Natural killer cell (primary cell): ENCODE results near the gene CDKN3. TPM values are rescaled to one million over a fixed set of nuclear protein-coding genes. Genes with fewer than 3 reads are reported as not detected.
"Not testable (repeated sequence)": the region's sequence is repeated elsewhere in the genome, so short reads cannot be mapped to it uniquely, and the experiment has no call there.

Source experiments
- ATAC-seq, 3 donors: fragments of 150-1000 bp in 2 of 3; fragments of 200-7000 bp in 1 of 3; cut with Tn5 transposase; 1 replicate in 1 of 3; 2 replicates in 2 of 3; pipeline ENCODE4 v1.10.0; 2021; ENCODE audit warnings: mild to moderate bottlenecking in 2 of 3, moderate library complexity in 2 of 3
- DNase-seq, 2 donors: peaks; one replicate each; pipeline versions ENCODE4 v3.0.0 to v3.0.0-alpha.2; 2013 to 2021; ENCODE audit warnings: mixed read lengths in 1 of 2
- H3K27ac ChIP-seq: one replicate; pipeline ENCODE4 v1.5.1; 2013; ENCODE audit warnings: mild to moderate bottlenecking, low read length
- H3K27me3 ChIP-seq: one replicate; pipeline ENCODE4 v1.6.1; 2013; ENCODE audit warnings: low read length; ENCODE audit not compliant: control insufficient read depth, insufficient read depth
- H3K36me3 ChIP-seq: one replicate; pipeline ENCODE4 v1.6.1; 2013; ENCODE audit warnings: low read length; ENCODE audit not compliant: control insufficient read depth, insufficient read depth
- H3K4me1 ChIP-seq: one replicate; pipeline ENCODE4 v1.6.1; 2013; ENCODE audit warnings: low read length; ENCODE audit not compliant: control insufficient read depth, insufficient read depth
- H3K4me3 ChIP-seq: one replicate; pipeline ENCODE4 v1.5.1; 2013; ENCODE audit warnings: low read length
- H3K9me3 ChIP-seq: one replicate; pipeline ENCODE4 v1.6.1; 2013; ENCODE audit warnings: low read length; ENCODE audit not compliant: control insufficient read depth, insufficient read depth
- H3K27ac Mint-ChIP-seq, 2 donors: one replicate each; pipeline ENCODE4 v1.8.0; 2022; ENCODE audit warnings: mild to moderate bottlenecking in 2 of 2, mixed read lengths in 2 of 2, moderate library complexity in 1 of 2
- H3K27me3 Mint-ChIP-seq, 2 donors: one replicate each; pipeline ENCODE4 v1.8.0; 2022; ENCODE audit warnings: low read depth in 2 of 2, mixed read lengths in 2 of 2
- H3K36me3 Mint-ChIP-seq: one replicate; pipeline ENCODE4 v1.8.0; 2022; ENCODE audit warnings: mixed read lengths
- H3K4me1 Mint-ChIP-seq, 2 donors: one replicate each; pipeline ENCODE4 v1.8.0; 2022; ENCODE audit warnings: mixed read lengths in 2 of 2
- H3K4me3 Mint-ChIP-seq: one replicate; pipeline ENCODE4 v1.8.0; 2022; ENCODE audit warnings: mild to moderate bottlenecking, moderate library complexity, mixed read lengths
- H3K9me3 Mint-ChIP-seq, 2 donors: one replicate each; pipeline ENCODE4 v1.8.0; 2022; ENCODE audit warnings: mixed read lengths in 2 of 2
- CTCF ChIP-seq: fragments of 200-600 bp; IDR thresholded peaks from one replicate; pipeline ENCODE4 v1.8.0; 2022; ENCODE audit warnings: antibody characterized with exemption
- WGBS: methylation state at CpG from one replicate; pipeline ENCODE4 v1.1.7; 2013; ENCODE audit warnings: missing lambda C conversion rate; ENCODE audit not compliant: insufficient coverage; 5-methylcytosine and 5-hydroxymethylcytosine counted together
- intact Hi-C: fragments of 100-400 bp; cut with micrococcal nuclease; formaldehyde crosslinking; loops from one replicate; pipeline ENCODE4 v1.14.2; 2022
- total RNA-seq, 4 donors: library from RNA; stranded (reverse); fragments of 120-200 nt in 1 of 4; gene quantifications; one replicate each; pipeline versions ENCODE4 v1.2.3 to v1.2.4, GENCODE V29; 2013 to 2022

Gene CDKN3
- total RNA-seq, 3 donors from 2014 or later (not counting 1 experiment from before 2014, with no cell fraction given), result 0.89 to 3.0 (median 1.8) TPM

GRCh38 chr14:54377501-54377900 is 19.3 kb upstream of the CDKN3 start:
- Histone ChIP-seq H3K27me3 (no peaks in the 10 kb centered on the region), H3K4me3 (no peak overlapping the region), H3K27ac (no peak overlapping the region), H3K9me3 (no peaks in the 10 kb centered on the region), H3K36me3 (no peaks in the 10 kb centered on the region), H3K4me1 (no peaks in the 10 kb centered on the region)
- H3K27ac Mint-ChIP-seq, result no peak overlapping the region
- no peak for TF ChIP-seq CTCF
- WGBS, result 76% methylated on average over 7 of the region's 7 CpGs
- H3K4me3 Mint-ChIP-seq, result no peak overlapping the region
- intact Hi-C loops, result no loop called here
- H3K36me3 Mint-ChIP-seq, result no peaks in the 10 kb centered on the region
- peaks cover 8 to 16% of the 10 kb centered on the region in 2 donors for H3K27me3 Mint-ChIP-seq
- no peaks in the 10 kb centered on the region for H3K4me1 Mint-ChIP-seq
- ATAC-seq (no peak), DNase-seq (no peak)
- H3K9me3 Mint-ChIP-seq, result no peaks in the 10 kb centered on the region

- H3K4me3 Mint-ChIP-seq, H3K4me1 Mint-ChIP-seq, H3K27ac Mint-ChIP-seq, H3K27me3 ChIP-seq, H3K9me3 ChIP-seq, ATAC-seq, intact Hi-C loops, H3K27ac ChIP-seq, DNase-seq, H3K36me3 Mint-ChIP-seq, H3K4me3 ChIP-seq, H3K9me3 Mint-ChIP-seq, H3K4me1 ChIP-seq, H3K36me3 ChIP-seq: not testable (repeated sequence)
- 76% methylated on average over 4 of the region's 5 CpGs for WGBS
- H3K27me3 Mint-ChIP-seq, result peaks cover 5 to 16% of the 10 kb centered on the region in 2 donors
Observed at GRCh38 chr14:54378893-54379292, 17.9 kb upstream of the CDKN3 start.

- H3K4me1 ChIP-seq, ATAC-seq, H3K27ac Mint-ChIP-seq, H3K4me3 Mint-ChIP-seq, H3K27ac ChIP-seq, intact Hi-C loops, H3K36me3 ChIP-seq, H3K4me3 ChIP-seq, H3K4me1 Mint-ChIP-seq, DNase-seq, H3K36me3 Mint-ChIP-seq, H3K27me3 ChIP-seq, H3K9me3 ChIP-seq, H3K9me3 Mint-ChIP-seq: not testable (repeated sequence)
- WGBS, result 46% methylated on average over 3 of the region's 3 CpGs
- H3K27me3 Mint-ChIP-seq, result peaks cover 5 to 27% of the 10 kb centered on the region in 2 donors
Observed at GRCh38 chr14:54380558-54380957, 16.2 kb upstream of the CDKN3 start.

- TF ChIP-seq CTCF, result no peak
- H3K36me3 Mint-ChIP-seq, result no peaks in the 10 kb centered on the region
- no peak for ATAC-seq
Observed at GRCh38 chr14:54381821-54382220, 15.0 kb upstream of the CDKN3 start.

GRCh38 chr14:54383835-54384234 is 13.0 kb upstream of the CDKN3 start:
- Histone ChIP-seq H3K36me3 (no peaks in the 10 kb centered on the region), H3K27ac (no peak overlapping the region), H3K27me3 (no peaks in the 10 kb centered on the region), H3K9me3 (no peaks in the 10 kb centered on the region), H3K4me1 (no peaks in the 10 kb centered on the region), H3K4me3 (no peak overlapping the region)
- no peaks in the 10 kb centered on the region for H3K9me3 Mint-ChIP-seq
- H3K36me3 Mint-ChIP-seq, result no peaks in the 10 kb centered on the region
- ATAC-seq (no peak), DNase-seq (no peak)
- H3K4me1 Mint-ChIP-seq, result no peaks in the 10 kb centered on the region
- H3K4me3 Mint-ChIP-seq, result no peak overlapping the region
- intact Hi-C loops, result no loop called here
- 97% methylated on average over 4 of the region's 4 CpGs for WGBS
- no peak for TF ChIP-seq CTCF
- peaks cover 8 to 50% of the 10 kb centered on the region in 2 donors for H3K27me3 Mint-ChIP-seq
- no peak overlapping the region for H3K27ac Mint-ChIP-seq

More at GRCh38 chr14:54381821-54382220, 15.0 kb upstream of the CDKN3 start:
- no peaks in the 10 kb centered on the region for H3K9me3 ChIP-seq
- H3K36me3 ChIP-seq, result no peaks in the 10 kb centered on the region
- Mint-ChIP-seq H3K27ac (no peak overlapping the region), H3K4me3 (no peak overlapping the region), H3K4me1 (no peaks in the 10 kb centered on the region), H3K27me3 (peaks cover 5 to 39% of the 10 kb centered on the region in 2 donors), H3K9me3 (no peaks in the 10 kb centered on the region)
- no peaks in the 10 kb centered on the region for H3K27me3 ChIP-seq
- DNase-seq, result no peak
- no peak overlapping the region for H3K27ac ChIP-seq
- H3K4me1 ChIP-seq, result no peaks in the 10 kb centered on the region
- intact Hi-C loops, result no loop called here
- no peak overlapping the region for H3K4me3 ChIP-seq
